OCI-LY3 (cell line): ENCODE data around the gene PCSK7.

ENCODE experiments used
- H2AFZ ChIP-seq: fragments of 200-600, 300-600 bp; shearing (Covaris generic); 2 replicates; pipeline ENCODE4 v1.6.0; 2014; ENCODE audit warnings: antibody characterized with exemption, low read depth, low read length
- H3K27ac ChIP-seq: fragments of 200-600, 300-600 bp; sonication (generic); 2 replicates; pipeline ENCODE4 v1.5.1; 2014; ENCODE audit warnings: mild to moderate bottlenecking, low read length, moderate library complexity, mixed read lengths
- H3K27me3 ChIP-seq: fragments of 200-600, 300-600 bp; sonication (generic); 2 replicates; pipeline ENCODE4 v1.6.1; 2014; ENCODE audit warnings: low read depth, low read length, mixed read lengths
- H3K36me3 ChIP-seq: fragments of 200-600, 300-600 bp; sonication (generic); replicated peaks from 2 replicates; pipeline ENCODE3; 2014; ENCODE audit warnings: low read depth, low read length, mixed read lengths
- H3K4me1 ChIP-seq: fragments of 300-600, 200-600 bp; sonication (generic); 2 replicates; pipeline ENCODE4 v1.6.1; 2014; ENCODE audit warnings: low read length, mixed read lengths
- H3K4me2 ChIP-seq: fragments of 200-600, 300-600 bp; sonication (generic); 2 replicates; pipeline ENCODE4 v1.6.1; 2014; ENCODE audit warnings: low read length, mixed read lengths
- H3K4me3 ChIP-seq: fragments of 300-600, 200-600 bp; sonication (generic); 2 replicates; pipeline ENCODE4 v1.5.1; 2014; ENCODE audit warnings: antibody characterized with exemption, mild to moderate bottlenecking, low read length, moderate library complexity
- H3K79me2 ChIP-seq: fragments of 300-600, 200-600 bp; shearing (Covaris generic); 2 replicates; pipeline ENCODE4 v1.6.1; 2014; ENCODE audit warnings: mild to moderate bottlenecking, low read length, mixed read lengths
- H3K9ac ChIP-seq: fragments of 300-600, 200-600 bp; shearing (Covaris generic); 2 replicates; pipeline ENCODE4 v1.6.0; 2014; ENCODE audit warnings: mild to moderate bottlenecking, low read length, moderate library complexity
- H3K9me3 ChIP-seq: fragments of 200-600, 300-600 bp; shearing (Covaris generic); 2 replicates; pipeline ENCODE4 v1.6.1; 2014; ENCODE audit warnings: low read length, mixed read lengths; ENCODE audit not compliant: insufficient read depth
- H4K20me1 ChIP-seq: fragments of 200-600, 300-600 bp; sonication (generic); 2 replicates; pipeline ENCODE4 v1.6.1; 2016; ENCODE audit warnings: low read length, mixed read lengths; ENCODE audit not compliant: insufficient read depth
- CTCF ChIP-seq: fragments of 200-600, 300-600 bp; sonication (generic); IDR thresholded peaks from 2 replicates; pipeline ENCODE4 v1.5.1; 2014; ENCODE audit warnings: antibody characterized with exemption, low read length, low read depth
- EZH2phosphoT487 ChIP-seq: fragments of 200-600 bp; shearing (Covaris generic); IDR thresholded peaks from 2 replicates; pipeline ENCODE4 v1.6.1; 2018; ENCODE audit warnings: antibody characterized with exemption, mixed run types, low read depth

PCSK7 gene

DNA sequence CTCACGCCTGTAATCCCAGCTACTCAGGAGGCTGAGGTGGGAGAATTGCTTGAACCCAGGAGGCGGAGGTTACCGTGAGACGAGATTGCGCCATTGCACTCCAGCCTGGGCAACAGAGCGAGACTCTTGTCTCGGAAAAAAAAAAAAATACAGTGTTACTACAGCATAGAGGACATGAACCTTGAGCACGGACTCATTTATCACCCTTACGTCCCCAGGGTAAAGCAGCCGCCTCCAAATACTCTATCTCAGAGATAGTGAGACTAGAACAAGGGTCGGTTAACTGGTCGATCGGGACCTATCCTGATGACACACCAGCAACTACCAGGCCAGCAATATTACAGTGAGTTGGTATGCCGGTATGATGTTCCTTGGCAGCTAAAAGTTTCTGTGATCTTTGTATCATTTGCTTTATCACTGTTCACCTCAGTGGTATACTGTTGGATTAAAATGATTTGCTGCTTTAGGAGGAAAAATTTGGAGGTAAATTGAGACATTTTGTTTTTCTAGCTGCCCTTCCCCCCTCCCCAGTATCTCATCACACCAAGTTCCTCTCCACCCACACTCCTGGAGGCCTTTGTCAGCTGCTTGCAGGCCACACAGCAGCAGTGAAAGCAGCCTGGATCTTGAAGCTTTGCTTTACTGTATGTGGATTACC, 60.3 kb downstream of the PCSK7 start:
- no peak overlapping the region for H3K4me2 ChIP-seq
- no peak overlapping the region for H3K27ac ChIP-seq

DNA sequence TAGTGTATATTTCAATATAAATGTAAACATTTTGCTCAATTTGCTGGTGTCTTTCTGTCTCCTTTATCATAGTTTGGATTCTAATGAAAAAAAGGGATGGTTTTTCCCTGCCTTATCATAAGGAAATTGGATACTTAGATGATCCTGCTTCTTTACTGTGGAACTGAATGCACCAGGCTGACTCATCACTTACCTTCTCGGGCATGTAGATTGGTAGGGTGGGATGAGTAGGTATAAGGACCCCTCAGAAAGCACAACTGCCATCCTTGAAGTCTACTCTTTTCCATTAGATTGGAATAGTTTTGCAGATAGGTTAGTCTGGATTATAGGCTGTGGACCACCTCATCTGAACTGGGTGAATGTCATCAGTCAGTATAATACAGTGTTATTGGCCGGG, 60.9 kb downstream of the PCSK7 start:
- TF ChIP-seq CTCF = no peak
- TF ChIP-seq EZH2phosphoT487 = no peak
- H3K27me3 ChIP-seq = no peaks in the 10 kb centered on the region
- H3K27ac ChIP-seq = no peak overlapping the region
- no peaks in the 10 kb centered on the region for H3K79me2 ChIP-seq
- H4K20me1 ChIP-seq = no peaks in the 10 kb centered on the region
- no peak overlapping the region for H3K4me3 ChIP-seq
- H3K9me3 ChIP-seq = no peaks in the 10 kb centered on the region
- H3K4me2 ChIP-seq = no peak overlapping the region
- H3K9ac ChIP-seq = no peak overlapping the region
- H3K4me1 ChIP-seq = no peaks in the 10 kb centered on the region
- no peak overlapping the region for H2AFZ ChIP-seq
- peaks cover 37% of the 10 kb centered on the region for H3K36me3 ChIP-seq

More for the DNA sequence above, 60.3 kb downstream of the PCSK7 start:
- TF ChIP-seq CTCF = no peak
- TF ChIP-seq EZH2phosphoT487 = no peak
- Histone ChIP-seq H3K27me3 (no peaks in the 10 kb centered on the region), H3K36me3 (peaks cover 34% of the 10 kb centered on the region), H4K20me1 (no peaks in the 10 kb centered on the region), H3K79me2 (no peaks in the 10 kb centered on the region), H3K4me1 (no peaks in the 10 kb centered on the region), H3K9me3 (no peaks in the 10 kb centered on the region), H2AFZ (no peak overlapping the region), H3K4me3 (no peak overlapping the region), H3K9ac (no peak overlapping the region)

- Histone ChIP-seq H3K36me3 (peaks cover 40% of the 10 kb centered on the region), H2AFZ (no peak overlapping the region), H3K4me1 (no peaks in the 10 kb centered on the region), H3K9ac (no peak overlapping the region), H3K4me2 (no peak overlapping the region), H3K79me2 (no peaks in the 10 kb centered on the region), H3K9me3 (no peaks in the 10 kb centered on the region), H3K27ac (no peak overlapping the region), H3K4me3 (no peak overlapping the region), H3K27me3 (no peaks in the 10 kb centered on the region), H4K20me1 (no peaks in the 10 kb centered on the region)
- TF ChIP-seq CTCF (no peak), EZH2phosphoT487 (no peak)
These were observed 61.7 kb downstream of the PCSK7 start for GRCh38 chr11:117170210-117170609.

DNA sequence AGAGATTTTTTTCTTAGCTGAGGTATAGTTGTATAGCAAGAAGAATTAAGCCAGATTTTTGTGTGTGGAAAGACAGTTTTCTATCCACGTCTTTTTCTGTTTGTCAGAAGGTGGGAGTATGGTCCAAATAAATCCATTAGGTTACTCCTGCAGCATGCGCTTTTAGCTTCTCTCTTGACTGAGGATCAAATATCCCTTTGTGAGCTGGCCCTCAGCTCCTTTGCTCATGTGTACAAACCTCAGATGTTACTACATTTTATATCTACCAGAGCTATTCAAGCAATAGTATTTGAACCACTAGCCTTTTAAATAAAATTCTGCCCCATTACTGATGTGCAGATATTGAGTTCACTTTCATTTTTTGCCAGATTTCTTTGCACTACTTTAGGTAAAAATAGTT, 62.1 kb downstream of the PCSK7 start:
- Histone ChIP-seq H3K4me3 (no peak overlapping the region), H3K27me3 (no peaks in the 10 kb centered on the region), H2AFZ (no peak overlapping the region), H3K36me3 (peaks cover 40% of the 10 kb centered on the region), H3K4me2 (no peak overlapping the region), H3K4me1 (no peaks in the 10 kb centered on the region), H3K27ac (no peak overlapping the region), H4K20me1 (no peaks in the 10 kb centered on the region), H3K9ac (no peak overlapping the region), H3K9me3 (no peaks in the 10 kb centered on the region), H3K79me2 (no peaks in the 10 kb centered on the region)
- no peak for TF ChIP-seq EZH2phosphoT487
- no peak for TF ChIP-seq CTCF
